GM12878 (cell line): ENCODE measurements around the gene KLHL3. TPM values are rescaled to one million over a fixed set of nuclear protein-coding genes. Genes with fewer than 3 reads are reported as not detected.

ENCODE experiments used
- ATAC-seq: fragments of 200-7000 bp; cut with Tn5 transposase; 3 replicates; pipeline ENCODE4 v1.9.1; 2020; ENCODE audit warnings: mild to moderate bottlenecking, moderate library complexity
- BruUV-seq: library from RNA; stranded (reverse); fragments of 400-500 nt; replicated peaks from 2 replicates; lab custom pipeline; 2021; lab: Mats Ljungman, UMichigan
- CTCF ChIA-PET: fragments of 300-600 bp; sonication (Branson Sonifier 250); formaldehyde crosslinking; extraction: SDS; loops from one replicate; lab custom pipeline; 2021; ENCODE audit warnings: inconsistent platforms; lab: Yijun Ruan, JAX
- POLR2A ChIA-PET: fragments of 350-600 bp; formaldehyde crosslinking; extraction: SDS; loops from one replicate; lab custom pipeline; 2021; ENCODE audit warnings: inconsistent platforms; lab: Charles Lee
- RAD21 ChIA-PET: fragments of 300-600 bp; sonication (Branson Sonifier 250); formaldehyde crosslinking; loops from one replicate; lab custom pipeline; 2023; ENCODE audit warnings: antibody characterized with exemption; ENCODE audit not compliant: unreplicated experiment; lab: Charles Lee
- SMC1A ChIA-PET: fragments of 300-600 bp; sonication (Branson Sonifier 250); formaldehyde crosslinking; loops from one replicate; lab custom pipeline; 2023; ENCODE audit not compliant: unreplicated experiment, uncharacterized antibody; lab: Charles Lee
- DNase-seq: peaks from one replicate; pipeline ENCODE4 v3.0.0-alpha.2; 2011; ENCODE audit warnings: low read depth, low spot score
- FAIRE-seq: peaks from 3 replicates; lab custom pipeline; 2011; peaks lifted over from hg19 to GRCh38; lab: Jason Lieb, UNC
- H2AFZ ChIP-seq: 2 replicates; pipeline ENCODE4 v1.6.0; 2011; ENCODE audit warnings: low read depth, low read length, control low read depth; ENCODE audit not compliant: control insufficient read depth
- H3K27ac ChIP-seq: 2 replicates; pipeline ENCODE4 v1.5.1; 2011; ENCODE audit warnings: control low read depth; ENCODE audit not compliant: control insufficient read depth, insufficient read depth
- H3K27me3 ChIP-seq, 2 experiments: replicated peaks in 1 of 2; 2 replicates each; pipeline versions ENCODE4 v1.6.0 to v1.6.1; 2011; ENCODE audit warnings: low read length in 1 of 2; ENCODE audit not compliant: control insufficient read depth in 2 of 2, insufficient read depth in 2 of 2
- H3K36me3 ChIP-seq, 2 experiments: 2 replicates each; pipeline ENCODE4 v1.5.1; 2011; ENCODE audit warnings: low read length in 1 of 2; ENCODE audit not compliant: control insufficient read depth in 2 of 2, insufficient read depth in 2 of 2
- H3K4me1 ChIP-seq: 2 replicates; pipeline ENCODE4 v1.6.1; 2011; ENCODE audit warnings: mild to moderate bottlenecking, low read length, moderate library complexity, mixed read lengths; ENCODE audit not compliant: control insufficient read depth, insufficient read depth
- H3K4me2 ChIP-seq: 2 replicates; pipeline ENCODE4 v1.6.0; 2011; ENCODE audit warnings: control low read depth; ENCODE audit not compliant: control insufficient read depth, insufficient read depth
- H3K4me3 ChIP-seq: fragments of 200-600 bp; sonication (generic); 2 replicates; pipeline ENCODE4 v1.5.1; 2016
- H3K79me2 ChIP-seq: 2 replicates; pipeline ENCODE4 v1.6.0; 2011; ENCODE audit warnings: low read length; ENCODE audit not compliant: control insufficient read depth, insufficient read depth
- H3K9ac ChIP-seq: 2 replicates; pipeline ENCODE4 v1.8.0; 2011; ENCODE audit warnings: low read length, control low read depth, mixed read lengths; ENCODE audit not compliant: control insufficient read depth, insufficient read depth
- H3K9me3 ChIP-seq: replicated peaks from 3 replicates; pipeline ENCODE4 v1.5.1; 2011; ENCODE audit warnings: mild to moderate bottlenecking, low read length; ENCODE audit not compliant: control insufficient read depth, insufficient read depth
- H4K20me1 ChIP-seq: 2 replicates; pipeline ENCODE4 v1.6.0; 2011; ENCODE audit not compliant: control insufficient read depth, insufficient read depth
- ASH2L ChIP-seq: fragments of 300-600, 200-600 bp; sonication (generic); IDR thresholded peaks from 2 replicates; pipeline ENCODE4 v1.6.1; 2017; ENCODE audit warnings: low read depth, mild to moderate bottlenecking, borderline replicate concordance
- CUX1 ChIP-seq: IDR thresholded peaks from 2 replicates; pipeline ENCODE4 v1.6.1; 2012; ENCODE audit warnings: improper control_type of control experiment, low read depth, low read length; ENCODE audit not compliant: insufficient replicate concordance
- RUNX3 ChIP-seq: IDR thresholded peaks from 2 replicates; pipeline ENCODE4 v1.6.1; 2012; ENCODE audit warnings: low read length, inconsistent platforms
- TBL1XR1 ChIP-seq: IDR thresholded peaks from 2 replicates; pipeline ENCODE4 v1.6.1; 2012; ENCODE audit warnings: low read depth, low read length, improper control_type of control experiment
- ZNF384 ChIP-seq: IDR thresholded peaks from 2 replicates; pipeline ENCODE4 v1.6.1; 2012; ENCODE audit warnings: low read depth, mild to moderate bottlenecking, low read length, improper control_type of control experiment, borderline replicate concordance
- WGBS: methylation state at CpG from one replicate; pipeline ENCODE4 v1.1.6; 2016; ENCODE audit warnings: low lambda C conversion rate; ENCODE audit not compliant: insufficient replicate concordance, insufficient coverage; ENCODE audit errors: missing lambda C conversion rate; 5-methylcytosine and 5-hydroxymethylcytosine counted together
- in situ Hi-C: fragments of 300-500 bp; cut with MboI; formaldehyde crosslinking; loops from 9 replicates; pipeline ENCODE4 v1.14.3; 2018; ENCODE audit warnings: mixed read lengths
- intact Hi-C: fragments of 100-400 bp; cut with micrococcal nuclease; formaldehyde crosslinking; loops from one replicate; pipeline ENCODE4 v1.14.2; 2022; ENCODE audit not compliant: unreplicated experiment
- polyA plus RNA-seq, 11 experiments: library from polyadenylated mRNA; depleted of rRNA in 4 of 11; unstranded in 6 of 11; stranded (reverse) in 5 of 11; fragments of >200 nt; fragmentation: Nextera tagmentation in 4 of 11; fragmentation: Illumina TruSeq in 1 of 11; extraction: Ambion mirVana in 4 of 11; extraction: Trizol in 1 of 11; gene quantifications; 1 replicate in 1 of 11; 2 replicates in 10 of 11; pipeline versions ENCODE4 v1.2.1 to v1.2.3, GENCODE V29; 2011 to 2016; ENCODE audit warnings: inconsistent platforms in 2 of 11, missing spikeins in 2 of 11, low read depth in 1 of 11
- total RNA-seq, 4 experiments: library from RNA; depleted of rRNA in 3 of 4; stranded (reverse); fragments of >200 nt in 3 of 4; fragmentation: Illumina TruSeq in 1 of 4; extraction: Trizol in 1 of 4; gene quantifications; 2 replicates each; pipeline versions ENCODE4 v1.2.1 to v1.2.3, GENCODE V29; 2013 to 2021
- TF ChIP-seq, protein P1 (sequence below): fragments of 450-650 bp; IDR thresholded peaks from 2 replicates; pipeline ENCODE4 v1.6.1; 2017; ENCODE audit warnings: borderline replicate concordance

The KLHL3 gene
- total and polyA plus RNA-seq, 10 of the 15 experiments (the other 5 are each of a cell fraction or from before 2014, with no cell fraction given) = 1.7 to 11.7 (median 5.6) TPM

GRCh38 chr5:137624786-137625349, 111.0 kb downstream of the KLHL3 start:
- ChIA-PET POLR2A (no interaction called here), RAD21 (no interaction called here), SMC1A (interaction anchor here (2.0 to 10.8 kb wide), 2 partner anchors 117 to 118 kb away, joined by 8 to 106 read pairs; no protein-coding TSS in a partner anchor), CTCF (interaction anchor here (1.4 kb wide), 1 partner anchor 117 kb away, joined by 4 read pairs; no protein-coding TSS in a partner anchor)
- no TSS peak for BruUV-seq
- H3K36me3 ChIP-seq = peaks cover 0 to 4% of the 10 kb centered on the region in 2 experiments; a peak in 2 of 4 replicates
- DNase-seq = no peak
- no peaks in the 10 kb centered on the region for H3K27me3 ChIP-seq
- H3K27ac ChIP-seq = no peak overlapping the region
- no peak overlapping the region for H3K4me2 ChIP-seq
- no peaks in the 10 kb centered on the region for H3K9me3 ChIP-seq
- intact Hi-C loops = loop anchor here (5.0 to 10.0 kb wide), 3 partner anchors 410 to 510 kb away; partner anchors contain the start of genes FAM13B and NME5
- no peak overlapping the region for H3K4me3 ChIP-seq
- H3K9ac ChIP-seq = no peak overlapping the region
- no peak for FAIRE-seq
- ATAC-seq = no peak
- peaks cover 3% of the 10 kb centered on the region for H3K4me1 ChIP-seq
- H3K79me2 ChIP-seq = no peaks in the 10 kb centered on the region
- no peak overlapping the region for H2AFZ ChIP-seq
- 70% methylated on average over 5 of the region's 5 CpGs for WGBS
- H4K20me1 ChIP-seq = no peaks in the 10 kb centered on the region
- in situ Hi-C loops = loop anchor here (5.0 kb wide), 1 partner anchor 117 kb away; no protein-coding TSS in a partner anchor
- TF ChIP-seq ZNF384 (no peak), RUNX3 (no peak), ASH2L (no peak), TBL1XR1 (no peak), CUX1 (no peak)
- TF ChIP-seq, protein P1, sequence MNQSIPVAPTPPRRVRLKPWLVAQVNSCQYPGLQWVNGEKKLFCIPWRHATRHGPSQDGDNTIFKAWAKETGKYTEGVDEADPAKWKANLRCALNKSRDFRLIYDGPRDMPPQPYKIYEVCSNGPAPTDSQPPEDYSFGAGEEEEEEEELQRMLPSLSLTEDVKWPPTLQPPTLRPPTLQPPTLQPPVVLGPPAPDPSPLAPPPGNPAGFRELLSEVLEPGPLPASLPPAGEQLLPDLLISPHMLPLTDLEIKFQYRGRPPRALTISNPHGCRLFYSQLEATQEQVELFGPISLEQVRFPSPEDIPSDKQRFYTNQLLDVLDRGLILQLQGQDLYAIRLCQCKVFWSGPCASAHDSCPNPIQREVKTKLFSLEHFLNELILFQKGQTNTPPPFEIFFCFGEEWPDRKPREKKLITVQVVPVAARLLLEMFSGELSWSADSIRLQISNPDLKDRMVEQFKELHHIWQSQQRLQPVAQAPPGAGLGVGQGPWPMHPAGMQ = no peak
